Measurements from ENCODE around the gene BTF3L4.
"Not testable (repeated sequence)": the region's sequence is repeated elsewhere in the genome, so short reads cannot be mapped to it uniquely, and the experiment has no call there.

BTF3L4 gene

GRCh38 chr1:52022133-52022532 is 34.0 kb upstream of the BTF3L4 start:
- H3K27ac ChIP-seq (ENCODE audit: low read length) = no peak overlapping the region
- no peak for ATAC-seq (ENCODE audit: insufficient read depth, low read depth)

GRCh38 chr1:52026278-52026677 is 29.8 kb upstream of the BTF3L4 start:
- Histone ChIP-seq H3K4me3 (ENCODE audit: low read depth in 1 of 2, low read length in 2 of 2) (no peak overlapping the region), H3K4me2 (ENCODE audit: insufficient read depth, low read length) (no peak overlapping the region), H2AFZ (ENCODE audit: low read depth, low read length) (no peak overlapping the region), H3K36me3 (ENCODE audit: insufficient read depth, low read length) (peaks cover 78% of the 10 kb centered on the region), H3K27ac (ENCODE audit: low read length) (no peak overlapping the region), H3K27me3 (ENCODE audit: insufficient read depth, low read length, poor library complexity) (no peaks in the 10 kb centered on the region), H3K9me3 (ENCODE audit: insufficient read depth, low read length, severe bottlenecking) (no peaks in the 10 kb centered on the region), H4K20me1 (ENCODE audit: insufficient read depth, low read length) (peaks cover 5% of the 10 kb centered on the region), H3K9ac (ENCODE audit: low read depth, low read length) (no peak overlapping the region), H3K79me2 (ENCODE audit: insufficient read depth, low read length) (peaks cover 18% of the 10 kb centered on the region), H3K4me1 (ENCODE audit: insufficient read depth, low read length) (peaks cover 7% of the 10 kb centered on the region)
- no peak for TF ChIP-seq CTCF (IDR thresholded peaks at IDR 0.05; ENCODE audit: borderline replicate concordance, extremely low read depth, low read length, poor library complexity, severe bottlenecking)
- ATAC-seq (ENCODE audit: insufficient read depth, low read depth) (no peak), DNase-seq (no peak)

More at GRCh38 chr1:52022133-52022532, 34.0 kb upstream of the BTF3L4 start:
- no peak for TF ChIP-seq CTCF (IDR thresholded peaks at IDR 0.05; ENCODE audit: borderline replicate concordance, extremely low read depth, low read length, poor library complexity, severe bottlenecking)
- TF ChIP-seq EZH2 (IDR thresholded peaks at IDR 0.05; ENCODE audit: borderline replicate concordance, low read depth, low read length, severe bottlenecking) = no peak
- H3K9ac ChIP-seq (ENCODE audit: low read depth, low read length) = no peak overlapping the region
- H2AFZ ChIP-seq (ENCODE audit: low read depth, low read length) = no peak overlapping the region
- no peaks in the 10 kb centered on the region for H3K4me1 ChIP-seq (ENCODE audit: insufficient read depth, low read length)
- no peak overlapping the region for H3K4me3 ChIP-seq (ENCODE audit: low read depth in 1 of 2, low read length in 2 of 2)
- H3K79me2 ChIP-seq (ENCODE audit: insufficient read depth, low read length) = no peaks in the 10 kb centered on the region
- no peak for DNase-seq
- H3K9me3 ChIP-seq (ENCODE audit: insufficient read depth, low read length, severe bottlenecking) = no peaks in the 10 kb centered on the region
- H4K20me1 ChIP-seq (ENCODE audit: insufficient read depth, low read length) = no peaks in the 10 kb centered on the region
- no peak overlapping the region for H3K4me2 ChIP-seq (ENCODE audit: insufficient read depth, low read length)
- H3K36me3 ChIP-seq (ENCODE audit: insufficient read depth, low read length) = peaks cover 67% of the 10 kb centered on the region
- no peaks in the 10 kb centered on the region for H3K27me3 ChIP-seq (ENCODE audit: insufficient read depth, low read length, poor library complexity)

GRCh38 chr1:52028328-52028727 is 27.8 kb upstream of the BTF3L4 start:
- no peaks in the 10 kb centered on the region for H3K27me3 ChIP-seq (ENCODE audit: insufficient read depth, low read length, poor library complexity)
- no peak for TF ChIP-seq CTCF (IDR thresholded peaks at IDR 0.05; ENCODE audit: borderline replicate concordance, extremely low read depth, low read length, poor library complexity, severe bottlenecking)
- TF ChIP-seq EZH2 (IDR thresholded peaks at IDR 0.05; ENCODE audit: borderline replicate concordance, low read depth, low read length, severe bottlenecking) = no peak
- ATAC-seq (ENCODE audit: insufficient read depth, low read depth) (no peak), DNase-seq (no peak)
- no peak overlapping the region for H3K4me2 ChIP-seq (ENCODE audit: insufficient read depth, low read length)
- no peak overlapping the region for H3K4me3 ChIP-seq (ENCODE audit: low read depth in 1 of 2, low read length in 2 of 2)
- no peak overlapping the region for H3K9ac ChIP-seq (ENCODE audit: low read depth, low read length)
- peaks cover 38% of the 10 kb centered on the region for H3K79me2 ChIP-seq (ENCODE audit: insufficient read depth, low read length)
- H3K36me3 ChIP-seq (ENCODE audit: insufficient read depth, low read length) = peaks cover 83% of the 10 kb centered on the region
- H4K20me1 ChIP-seq (ENCODE audit: insufficient read depth, low read length) = peaks cover 24% of the 10 kb centered on the region
- no peak overlapping the region for H3K27ac ChIP-seq (ENCODE audit: low read length)
- no peaks in the 10 kb centered on the region for H3K9me3 ChIP-seq (ENCODE audit: insufficient read depth, low read length, severe bottlenecking)
- peaks cover 28% of the 10 kb centered on the region for H3K4me1 ChIP-seq (ENCODE audit: insufficient read depth, low read length)
- no peak overlapping the region for H2AFZ ChIP-seq (ENCODE audit: low read depth, low read length)

GRCh38 chr1:52028839-52029238 is 27.3 kb upstream of the BTF3L4 start:
- H3K9me3 ChIP-seq (ENCODE audit: insufficient read depth, low read length, severe bottlenecking); H2AFZ ChIP-seq (ENCODE audit: low read depth, low read length); H3K9ac ChIP-seq (ENCODE audit: low read depth, low read length); H3K4me3 ChIP-seq (ENCODE audit: low read depth in 1 of 2, low read length in 2 of 2); ATAC-seq (ENCODE audit: insufficient read depth, low read depth); H3K27ac ChIP-seq (ENCODE audit: low read length); H3K27me3 ChIP-seq (ENCODE audit: insufficient read depth, low read length, poor library complexity); H3K4me2 ChIP-seq (ENCODE audit: insufficient read depth, low read length); DNase-seq: not testable (repeated sequence)
- H3K4me1 ChIP-seq (ENCODE audit: insufficient read depth, low read length) = peaks cover 33% of the 10 kb centered on the region
- peaks cover 26% of the 10 kb centered on the region for H4K20me1 ChIP-seq (ENCODE audit: insufficient read depth, low read length)
- H3K79me2 ChIP-seq (ENCODE audit: insufficient read depth, low read length) = peaks cover 43% of the 10 kb centered on the region
- H3K36me3 ChIP-seq (ENCODE audit: insufficient read depth, low read length) = peaks cover 81% of the 10 kb centered on the region

All from DND-41 (cell line).